ENCODE data around the gene NDUFA12.

DNA sequence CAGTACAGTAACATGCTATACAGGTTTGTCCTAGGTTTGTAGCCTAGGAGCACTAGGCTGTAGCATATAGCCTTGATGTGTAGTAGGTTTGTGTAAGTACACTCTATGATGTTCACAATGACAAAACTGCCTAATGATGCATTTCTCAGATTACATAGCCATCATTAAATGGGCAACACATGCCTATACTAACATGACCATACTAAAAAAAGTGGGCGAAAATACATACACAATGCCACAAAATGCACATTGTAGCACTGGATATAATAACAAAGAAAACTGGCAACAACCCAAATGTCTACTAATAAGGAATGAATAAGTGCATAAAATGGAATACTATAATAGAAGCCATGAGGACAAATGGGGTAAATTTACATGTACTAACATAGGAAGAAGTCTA is 31.3 kb upstream of the NDUFA12 start:
- TF ChIP-seq MAX (IDR thresholded peaks at IDR 0.05) (no peak), TAF1 (IDR thresholded peaks at IDR 0.05; ENCODE audit: low read depth) (no peak), FOXM1 (IDR thresholded peaks at IDR 0.05; ENCODE audit: borderline replicate concordance, low read depth) (no peak), EGR1 (IDR thresholded peaks at IDR 0.05) (no peak), TCF12 (IDR thresholded peaks at IDR 0.05; ENCODE audit: low read depth) (no peak), CREB1 (IDR thresholded peaks at IDR 0.05; ENCODE audit: low read depth) (no peak), EP300 (IDR thresholded peaks at IDR 0.05; ENCODE audit: borderline replicate concordance) (no peak)

Measured in Ishikawa (cell line).